ENCODE data around the gene C2orf92. TPM values are rescaled to one million over a fixed set of nuclear protein-coding genes. Genes with fewer than 3 reads are reported as not detected.

C2orf92 gene
- polyA plus RNA-seq, 4 donors = 6.3 to 13.5 (median 9.1) TPM

GRCh38 chr2:97740590-97741182 is 71.2 kb downstream of the C2orf92 start:
- DNase-seq (ENCODE audit: low read depth in 4 of 4, low spot score in 3 of 4) = no peak

GRCh38 chr2:97741251-97741650 is 71.7 kb downstream of the C2orf92 start:
- no peak for DNase-seq (ENCODE audit: low read depth in 4 of 4, low spot score in 3 of 4)

- no peak for DNase-seq (ENCODE audit: low read depth in 4 of 4, low spot score in 3 of 4)
Observed at GRCh38 chr2:97741686-97742085, 72.2 kb downstream of the C2orf92 start.

GRCh38 chr2:97742381-97742847 is 72.9 kb downstream of the C2orf92 start:
- no peak for DNase-seq (ENCODE audit: low read depth in 4 of 4, low spot score in 3 of 4)

- no peak for DNase-seq (ENCODE audit: low read depth in 4 of 4, low spot score in 3 of 4)
Observed at GRCh38 chr2:97743913-97744312, 74.4 kb downstream of the C2orf92 start.

GRCh38 chr2:97745474-97746174 is 76.1 kb downstream of the C2orf92 start:
- DNase-seq (ENCODE audit: low read depth in 4 of 4, low spot score in 3 of 4) = no peak

GRCh38 chr2:97747285-97747684 is 77.8 kb downstream of the C2orf92 start:
- DNase-seq (ENCODE audit: low read depth in 4 of 4, low spot score in 3 of 4) = no peak

GRCh38 chr2:97747716-97748115 is 78.2 kb downstream of the C2orf92 start:
- DNase-seq (ENCODE audit: low read depth in 4 of 4, low spot score in 3 of 4) = no peak

GRCh38 chr2:97749581-97749980 is 80.1 kb downstream of the C2orf92 start:
- no peak for DNase-seq (ENCODE audit: low read depth in 4 of 4, low spot score in 3 of 4)

- DNase-seq (ENCODE audit: low read depth in 4 of 4, low spot score in 3 of 4) = no peak
Observed at GRCh38 chr2:97750017-97750416, 80.5 kb downstream of the C2orf92 start.

GRCh38 chr2:97751752-97752151 is 82.2 kb downstream of the C2orf92 start:
- DNase-seq (ENCODE audit: low read depth in 4 of 4, low spot score in 3 of 4) = no peak

Other genes with a start within 250 kb of the C2orf92 start
- 10 to 100 TPM; 12.2 to 21.5 (median 20.5) TPM for gene ANKRD36B, start 79.8 kb upstream of the C2orf92 start, polyA plus RNA-seq (ENCODE audit: insufficient read length in 4 of 4)
- 100 to 1,000 TPM; 174 to 223 (median 199) TPM for gene COX5B, start 23.7 kb upstream of the C2orf92 start, polyA plus RNA-seq (ENCODE audit: insufficient read length in 4 of 4)
- 10 to 100 TPM; 57.5 to 68.9 (median 60.9) TPM for gene ACTR1B, start 5.7 kb upstream of the C2orf92 start, polyA plus RNA-seq (ENCODE audit: insufficient read length in 4 of 4)
- gene ZAP70, start 43.9 kb downstream of the C2orf92 start, polyA plus RNA-seq (ENCODE audit: insufficient read length in 4 of 4) = 1 to 10 TPM; 1.2 to 2.2 (median 1.7) TPM

Measured in right renal pelvis (tissue), 4 donors.